K562 (cell line): Measurements from ENCODE around the gene ZKSCAN4. TPM values are rescaled to one million over a fixed set of nuclear protein-coding genes. Genes with fewer than 3 reads are reported as not detected.

Source experiments
- BRD9 ChIP-seq: fragments of 450-650 bp; IDR thresholded peaks from 2 replicates; pipeline ENCODE4 v1.6.1; 2018; ENCODE audit warnings: low read depth; ENCODE audit not compliant: partially characterized antibody
- C11orf30 ChIP-seq: fragments of 450-650 bp; IDR thresholded peaks from 2 replicates; pipeline ENCODE4 v1.6.1; 2016; ENCODE audit warnings: low read depth, mild to moderate bottlenecking
- CREB1 ChIP-seq, 2 experiments: sonication (generic) in 1 of 2; formaldehyde crosslinking in 1 of 2; IDR thresholded peaks; 2 replicates each; pipeline versions ENCODE4 v1.6.1 to v1.8.0; 2012 to 2022; ENCODE audit warnings: inconsistent platforms in 1 of 2, mild to moderate bottlenecking in 1 of 2, missing genetic modification reagents in 1 of 2, moderate library complexity in 1 of 2
- CXXC5 ChIP-seq: fragments of 250-450 bp; sonication (Bioruptor Pico); IDR thresholded peaks from 2 replicates; pipeline ENCODE4 v1.8.0; 2022; ENCODE audit warnings: inconsistent platforms, mild to moderate bottlenecking, moderate library complexity
- ELF2 ChIP-seq: fragments of 250-450 bp; sonication (Bioruptor Pico); IDR thresholded peaks from 2 replicates; pipeline ENCODE4 v1.5.0; 2021; ENCODE audit warnings: mild to moderate bottlenecking
- EP300 ChIP-seq: IDR thresholded peaks from 2 replicates; pipeline ENCODE4 v1.6.1; 2012; ENCODE audit warnings: low read length, improper control_type of control experiment
- FOSL1 ChIP-seq: fragments of 200-800 bp; sonication (Bioruptor generic); conservative IDR thresholded peaks from 2 replicates; pipeline ENCODE4 v1.6.1; 2016; ENCODE audit warnings: missing genetic modification characterization, missing compliant biosample characterization
- KLF16 ChIP-seq: IDR thresholded peaks from 2 replicates; pipeline ENCODE4 v1.6.1; 2016; ENCODE audit warnings: antibody characterized with exemption
- RAD51 ChIP-seq: fragments of 450-650 bp; IDR thresholded peaks from 2 replicates; pipeline ENCODE4 v1.7.1; 2016; ENCODE audit warnings: low read depth, mild to moderate bottlenecking, borderline replicate concordance
- ZFP30 ChIP-seq: fragments of 250-450 bp; sonication (Bioruptor Pico); IDR thresholded peaks from 2 replicates; pipeline ENCODE4 v1.8.0; 2022; ENCODE audit warnings: moderate library complexity, mild to moderate bottlenecking, inconsistent platforms, borderline replicate concordance
- ZFX ChIP-seq: sonication (generic); formaldehyde crosslinking; IDR thresholded peaks from 2 replicates; pipeline ENCODE4 v1.8.0; 2022; ENCODE audit warnings: mild to moderate bottlenecking, missing genetic modification reagents, moderate library complexity
- ZNF644 ChIP-seq: fragments of 200-800 bp; sonication (Bioruptor generic); IDR thresholded peaks from 2 replicates; pipeline ENCODE4 v1.6.1; 2016; ENCODE audit warnings: low read depth, missing genetic modification characterization, missing compliant biosample characterization
- polyA plus RNA-seq, 8 experiments: library from polyadenylated mRNA; depleted of rRNA in 4 of 8; stranded (reverse) in 5 of 8; unstranded in 3 of 8; fragments of >200 nt; fragmentation: Nextera tagmentation in 2 of 8; fragmentation: Illumina TruSeq in 1 of 8; extraction: Ambion mirVana in 2 of 8; extraction: Trizol in 1 of 8; gene quantifications; 2 replicates each; pipeline versions ENCODE4 v1.2.1 to v1.2.3, GENCODE V29; 2011 to 2014; ENCODE audit warnings: inconsistent platforms in 1 of 8, missing spikeins in 1 of 8
- total RNA-seq, 7 experiments: library from RNA; depleted of rRNA in 6 of 7; stranded (reverse); fragments of >200 nt in 6 of 7; fragmentation: Illumina TruSeq in 2 of 7; extraction: Trizol in 2 of 7; gene quantifications; 2 replicates each; pipeline versions ENCODE4 v1.2.1 to v1.2.3, GENCODE V29; 2011 to 2021; ENCODE audit warnings: low replicate concordance in 1 of 7
- TF ChIP-seq, protein P1 (sequence below): fragments of 450-650 bp; formaldehyde crosslinking; IDR thresholded peaks from 2 replicates; pipeline ENCODE4 v1.4.0; 2020; ENCODE audit warnings: mild to moderate bottlenecking, moderate library complexity
- TF ChIP-seq, protein P2 (sequence below): fragments of 450-650 bp; formaldehyde crosslinking; IDR thresholded peaks from 2 replicates; pipeline ENCODE4 v1.4.0; 2020; ENCODE audit warnings: mild to moderate bottlenecking
- TF ChIP-seq, protein P3 (sequence below): fragments of 250-450 bp; sonication (Bioruptor Pico); IDR thresholded peaks from 2 replicates; pipeline ENCODE4 v1.8.0; 2022; ENCODE audit warnings: inconsistent platforms, mild to moderate bottlenecking, moderate library complexity, borderline replicate concordance
- TF ChIP-seq, protein P4 (sequence below): IDR thresholded peaks from 2 replicates; pipeline ENCODE4 v1.6.1; 2011; ENCODE audit not compliant: insufficient read length; ENCODE audit errors: extremely low read depth
- TF ChIP-seq, protein P5 (sequence below): IDR thresholded peaks from 2 replicates; pipeline ENCODE4 v1.6.1; 2011; ENCODE audit warnings: borderline replicate concordance, low read depth, mild to moderate bottlenecking, moderate library complexity, low read length; ENCODE audit not compliant: insufficient read depth, poor library complexity, severe bottlenecking
- TF ChIP-seq, protein P6 (sequence below): fragments of 250-450 bp; sonication (Bioruptor Pico); IDR thresholded peaks from 2 replicates; pipeline ENCODE4 v1.5.0; 2020; ENCODE audit warnings: mild to moderate bottlenecking

ZKSCAN4 gene
- total and polyA plus RNA-seq, 9 of the 15 experiments (the other 6 are each of a cell fraction or from before 2014, with no cell fraction given) = 1.2 to 5.3 (median 4.7) TPM

DNA sequence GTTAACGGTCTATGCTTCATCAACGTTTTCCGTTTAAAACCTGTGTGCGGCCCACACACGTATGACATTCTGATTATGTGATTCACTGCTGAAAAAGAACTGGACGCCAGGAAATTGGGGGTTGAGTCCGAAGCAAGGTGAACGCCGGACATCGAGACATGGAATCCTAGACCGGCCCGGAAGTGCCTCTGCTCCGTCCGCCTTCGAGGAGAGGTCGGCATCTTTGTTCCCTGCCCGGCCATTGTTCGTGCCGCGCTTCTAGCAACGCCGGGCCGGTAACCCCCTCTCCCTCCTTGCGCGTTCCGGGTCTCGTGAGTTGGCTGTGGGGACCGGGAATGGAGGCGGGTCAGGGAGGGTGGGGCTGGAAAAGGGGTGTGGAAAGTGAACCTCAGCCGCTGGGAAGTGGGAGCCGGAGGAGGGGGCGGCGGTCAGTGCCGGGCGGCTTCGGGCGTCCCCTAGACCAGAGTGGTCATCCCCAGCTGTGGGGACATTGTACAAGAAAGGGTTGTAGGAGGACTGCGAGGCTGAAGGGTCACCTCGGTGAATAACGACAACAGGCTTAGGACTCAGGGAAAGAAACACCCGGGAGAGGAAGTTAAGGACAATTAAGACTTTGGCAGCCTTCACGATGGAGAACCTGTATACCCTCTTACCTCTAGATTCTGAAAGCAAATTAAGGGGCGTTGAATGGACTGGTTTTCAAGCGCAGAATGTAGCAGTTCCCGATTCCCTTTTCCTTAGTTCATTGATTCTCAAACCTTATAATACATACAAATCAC, 26.8 kb downstream of the ZKSCAN4 start, which contains the start of gene ZSCAN9 (continued):
- TF ChIP-seq EP300 (peak; percentile 67; the same call in 1 of the 2 replicates), BRD9 (peak; percentile 21), CREB1 (IDR thresholded peaks at IDR 0.05) (peak; percentile 60; the same call in 1 of the 2 replicates), CREB1 (CRISPR knock-in tag; IDR thresholded peaks at IDR 0.05) (peak; percentile 51; the same call in 1 of the 2 replicates), CXXC5 (CRISPR knock-in tag) (peak; percentile 93), ZNF644 (tag) (peak; percentile 55; the same call in 1 of the 2 replicates), ZFX (CRISPR knock-in tag) (peak; percentile 81), RAD51 (peak; percentile 17; the same call in 1 of the 2 replicates), KLF16 (0 out of 2 replicates have a peak, but pooled peaks have one; percentile 6), FOSL1 (tag) (peak; percentile 76), C11orf30 (peak; percentile 91), ELF2 (CRISPR knock-in tag) (peak; percentile 91), ZFP30 (CRISPR knock-in tag) (no peak)
- TF ChIP-seq, protein P1, sequence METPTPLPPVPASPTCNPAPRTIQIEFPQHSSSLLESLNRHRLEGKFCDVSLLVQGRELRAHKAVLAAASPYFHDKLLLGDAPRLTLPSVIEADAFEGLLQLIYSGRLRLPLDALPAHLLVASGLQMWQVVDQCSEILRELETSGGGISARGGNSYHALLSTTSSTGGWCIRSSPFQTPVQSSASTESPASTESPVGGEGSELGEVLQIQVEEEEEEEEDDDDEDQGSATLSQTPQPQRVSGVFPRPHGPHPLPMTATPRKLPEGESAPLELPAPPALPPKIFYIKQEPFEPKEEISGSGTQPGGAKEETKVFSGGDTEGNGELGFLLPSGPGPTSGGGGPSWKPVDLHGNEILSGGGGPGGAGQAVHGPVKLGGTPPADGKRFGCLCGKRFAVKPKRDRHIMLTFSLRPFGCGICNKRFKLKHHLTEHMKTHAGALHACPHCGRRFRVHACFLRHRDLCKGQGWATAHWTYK (CRISPR knock-in tag) = peak; percentile 27
- TF ChIP-seq, protein P2, sequence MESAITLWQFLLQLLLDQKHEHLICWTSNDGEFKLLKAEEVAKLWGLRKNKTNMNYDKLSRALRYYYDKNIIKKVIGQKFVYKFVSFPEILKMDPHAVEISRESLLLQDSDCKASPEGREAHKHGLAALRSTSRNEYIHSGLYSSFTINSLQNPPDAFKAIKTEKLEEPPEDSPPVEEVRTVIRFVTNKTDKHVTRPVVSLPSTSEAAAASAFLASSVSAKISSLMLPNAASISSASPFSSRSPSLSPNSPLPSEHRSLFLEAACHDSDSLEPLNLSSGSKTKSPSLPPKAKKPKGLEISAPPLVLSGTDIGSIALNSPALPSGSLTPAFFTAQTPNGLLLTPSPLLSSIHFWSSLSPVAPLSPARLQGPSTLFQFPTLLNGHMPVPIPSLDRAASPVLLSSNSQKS (CRISPR knock-in tag) = no peak
- TF ChIP-seq, protein P3, sequence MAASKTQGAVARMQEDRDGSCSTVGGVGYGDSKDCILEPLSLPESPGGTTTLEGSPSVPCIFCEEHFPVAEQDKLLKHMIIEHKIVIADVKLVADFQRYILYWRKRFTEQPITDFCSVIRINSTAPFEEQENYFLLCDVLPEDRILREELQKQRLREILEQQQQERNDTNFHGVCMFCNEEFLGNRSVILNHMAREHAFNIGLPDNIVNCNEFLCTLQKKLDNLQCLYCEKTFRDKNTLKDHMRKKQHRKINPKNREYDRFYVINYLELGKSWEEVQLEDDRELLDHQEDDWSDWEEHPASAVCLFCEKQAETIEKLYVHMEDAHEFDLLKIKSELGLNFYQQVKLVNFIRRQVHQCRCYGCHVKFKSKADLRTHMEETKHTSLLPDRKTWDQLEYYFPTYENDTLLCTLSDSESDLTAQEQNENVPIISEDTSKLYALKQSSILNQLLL = no peak
- TF ChIP-seq, protein P4, sequence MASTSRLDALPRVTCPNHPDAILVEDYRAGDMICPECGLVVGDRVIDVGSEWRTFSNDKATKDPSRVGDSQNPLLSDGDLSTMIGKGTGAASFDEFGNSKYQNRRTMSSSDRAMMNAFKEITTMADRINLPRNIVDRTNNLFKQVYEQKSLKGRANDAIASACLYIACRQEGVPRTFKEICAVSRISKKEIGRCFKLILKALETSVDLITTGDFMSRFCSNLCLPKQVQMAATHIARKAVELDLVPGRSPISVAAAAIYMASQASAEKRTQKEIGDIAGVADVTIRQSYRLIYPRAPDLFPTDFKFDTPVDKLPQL = peak; percentile 56
- TF ChIP-seq, protein P5, sequence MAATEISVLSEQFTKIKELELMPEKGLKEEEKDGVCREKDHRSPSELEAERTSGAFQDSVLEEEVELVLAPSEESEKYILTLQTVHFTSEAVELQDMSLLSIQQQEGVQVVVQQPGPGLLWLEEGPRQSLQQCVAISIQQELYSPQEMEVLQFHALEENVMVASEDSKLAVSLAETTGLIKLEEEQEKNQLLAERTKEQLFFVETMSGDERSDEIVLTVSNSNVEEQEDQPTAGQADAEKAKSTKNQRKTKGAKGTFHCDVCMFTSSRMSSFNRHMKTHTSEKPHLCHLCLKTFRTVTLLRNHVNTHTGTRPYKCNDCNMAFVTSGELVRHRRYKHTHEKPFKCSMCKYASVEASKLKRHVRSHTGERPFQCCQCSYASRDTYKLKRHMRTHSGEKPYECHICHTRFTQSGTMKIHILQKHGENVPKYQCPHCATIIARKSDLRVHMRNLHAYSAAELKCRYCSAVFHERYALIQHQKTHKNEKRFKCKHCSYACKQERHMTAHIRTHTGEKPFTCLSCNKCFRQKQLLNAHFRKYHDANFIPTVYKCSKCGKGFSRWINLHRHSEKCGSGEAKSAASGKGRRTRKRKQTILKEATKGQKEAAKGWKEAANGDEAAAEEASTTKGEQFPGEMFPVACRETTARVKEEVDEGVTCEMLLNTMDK = peak; percentile 6
- TF ChIP-seq, protein P6, sequence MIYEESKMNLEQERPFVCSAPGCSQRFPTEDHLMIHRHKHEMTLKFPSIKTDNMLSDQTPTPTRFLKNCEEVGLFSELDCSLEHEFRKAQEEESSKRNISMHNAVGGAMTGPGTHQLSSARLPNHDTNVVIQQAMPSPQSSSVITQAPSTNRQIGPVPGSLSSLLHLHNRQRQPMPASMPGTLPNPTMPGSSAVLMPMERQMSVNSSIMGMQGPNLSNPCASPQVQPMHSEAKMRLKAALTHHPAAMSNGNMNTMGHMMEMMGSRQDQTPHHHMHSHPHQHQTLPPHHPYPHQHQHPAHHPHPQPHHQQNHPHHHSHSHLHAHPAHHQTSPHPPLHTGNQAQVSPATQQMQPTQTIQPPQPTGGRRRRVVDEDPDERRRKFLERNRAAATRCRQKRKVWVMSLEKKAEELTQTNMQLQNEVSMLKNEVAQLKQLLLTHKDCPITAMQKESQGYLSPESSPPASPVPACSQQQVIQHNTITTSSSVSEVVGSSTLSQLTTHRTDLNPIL (CRISPR knock-in tag) = no peak
